GM21723 (cell line): ENCODE results near the gene SLC25A33.
"Not testable (repeated sequence)": the region's sequence is repeated elsewhere in the genome, so short reads cannot be mapped to it uniquely, and the experiment has no call there.

Experiments used
- ATAC-seq: cut with Tn5 transposase; IDR thresholded peaks from one replicate; pipeline ENCODE4 v1.9.1; 2021; ENCODE audit warnings: mild to moderate bottlenecking, moderate library complexity; ENCODE audit not compliant: unreplicated experiment

Gene SLC25A33

GRCh38 chr1:9538669-9539164 lies 548 bp upstream of the SLC25A33 start:
- ATAC-seq, result no peak

- peak; percentile 46 for ATAC-seq
These were observed 725 bp downstream of the SLC25A33 start for GRCh38 chr1:9539829-9540550.

- ATAC-seq, result no peak
These were observed 3.2 kb downstream of the SLC25A33 start for GRCh38 chr1:9542430-9542829.

GRCh38 chr1:9544926-9545325 lies 5.7 kb downstream of the SLC25A33 start:
- ATAC-seq, result no peak

GRCh38 chr1:9549955-9550546 lies 10.8 kb downstream of the SLC25A33 start:
- no peak for ATAC-seq

- no peak for ATAC-seq
These were observed 12.7 kb downstream of the SLC25A33 start for GRCh38 chr1:9551984-9552383.

GRCh38 chr1:9553736-9554144 lies 14.5 kb downstream of the SLC25A33 start:
- no peak for ATAC-seq

GRCh38 chr1:9555942-9556341 lies 16.7 kb downstream of the SLC25A33 start:
- ATAC-seq, result no peak

GRCh38 chr1:9557624-9558023 lies 18.4 kb downstream of the SLC25A33 start:
- no peak for ATAC-seq

GRCh38 chr1:9558271-9558945 lies 19.1 kb downstream of the SLC25A33 start:
- ATAC-seq, result no peak

- ATAC-seq, result no peak
These were observed 19.8 kb downstream of the SLC25A33 start for GRCh38 chr1:9558946-9559545.

- peak; percentile 22 for ATAC-seq
These were observed 20.4 kb downstream of the SLC25A33 start for GRCh38 chr1:9559673-9560072.

- ATAC-seq, result peak; percentile 68
These were observed 20.8 kb downstream of the SLC25A33 start for GRCh38 chr1:9560090-9560489.

- ATAC-seq, result no peak
These were observed 22.2 kb downstream of the SLC25A33 start for GRCh38 chr1:9561429-9561828.

GRCh38 chr1:9569267-9569666 lies 30.0 kb downstream of the SLC25A33 start:
- ATAC-seq, result no peak

- ATAC-seq, result not testable (repeated sequence)
These were observed 31.7 kb downstream of the SLC25A33 start for GRCh38 chr1:9570886-9571529.

- ATAC-seq, result no peak
These were observed 34.5 kb downstream of the SLC25A33 start for GRCh38 chr1:9573723-9574122.

- ATAC-seq, result no peak
These were observed 36.2 kb downstream of the SLC25A33 start for GRCh38 chr1:9575486-9575885.

- ATAC-seq, result no peak
These were observed 37.6 kb downstream of the SLC25A33 start for GRCh38 chr1:9576903-9577302.

- ATAC-seq, result no peak
These were observed 38.2 kb downstream of the SLC25A33 start for GRCh38 chr1:9577423-9577822.

GRCh38 chr1:9580942-9581341 lies 41.7 kb downstream of the SLC25A33 start:
- no peak for ATAC-seq
